ENCODE data around the gene WNT6. TPM values are rescaled to one million over a fixed set of nuclear protein-coding genes. Genes with fewer than 3 reads are reported as not detected.
A peak's percentile ranks its signal among the peaks of the same experiment; 100 is the strongest.

The WNT6 gene
- total RNA-seq, 1 donor from 2014 or later, result not detected

DNA sequence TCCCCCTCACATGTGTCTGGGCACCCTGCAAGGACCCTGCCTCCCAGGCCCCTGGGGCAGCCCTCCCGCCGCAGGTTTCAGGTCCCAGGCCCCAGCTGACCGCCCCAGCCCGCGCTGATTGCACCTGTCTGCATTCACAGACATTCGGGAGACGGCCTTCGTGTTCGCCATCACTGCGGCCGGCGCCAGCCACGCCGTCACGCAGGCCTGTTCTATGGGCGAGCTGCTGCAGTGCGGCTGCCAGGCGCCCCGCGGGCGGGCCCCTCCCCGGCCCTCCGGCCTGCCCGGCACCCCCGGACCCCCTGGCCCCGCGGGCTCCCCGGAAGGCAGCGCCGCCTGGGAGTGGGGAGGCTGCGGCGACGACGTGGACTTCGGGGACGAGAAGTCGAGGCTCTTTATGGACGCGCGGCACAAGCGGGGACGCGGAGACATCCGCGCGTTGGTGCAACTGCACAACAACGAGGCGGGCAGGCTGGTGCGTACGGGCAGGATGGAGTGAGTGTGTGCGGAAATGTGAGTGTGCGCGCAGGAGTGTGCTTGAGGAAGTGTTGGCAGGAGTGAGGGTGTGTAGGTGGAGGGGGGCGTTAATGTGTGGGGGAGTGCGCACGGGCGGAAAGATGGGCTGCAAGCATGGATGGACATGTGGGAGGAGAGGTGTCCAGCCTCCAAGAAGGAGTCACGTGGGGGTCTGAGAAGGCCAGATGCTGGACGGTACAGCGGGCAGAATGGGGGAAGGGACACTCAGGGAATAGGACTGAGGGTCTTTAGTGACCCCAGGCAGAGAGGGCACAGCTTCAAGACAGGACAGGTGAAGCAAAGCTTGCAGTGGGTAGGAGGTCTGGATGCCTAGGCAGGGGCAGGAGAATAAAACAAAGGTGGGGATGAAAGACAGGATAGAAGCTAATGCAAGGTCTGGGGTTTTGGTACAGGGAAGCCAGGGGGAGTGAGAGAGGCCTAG is 12.0 kb downstream of the WNT6 start:
- intact Hi-C loops (cut with micrococcal nuclease), result loop anchor here (5.0 kb wide), 1 partner anchor 111 kb away; no protein-coding TSS in a partner anchor
- Mint-ChIP-seq H3K27me3 (peaks cover 81% of the 10 kb centered on the region), H3K9me3 (no peaks in the 10 kb centered on the region), H3K4me1 (peaks cover 9% of the 10 kb centered on the region), H3K4me3 (peak overlapping the region; percentile 37), H3K27ac (peak overlapping the region; percentile 49), H3K36me3 (ENCODE audit: low read depth) (no peaks in the 10 kb centered on the region)
- DNase-seq, result no peak

- intact Hi-C loops (cut with micrococcal nuclease), result loop anchor here (5.0 kb wide), 1 partner anchor 109 kb away; no protein-coding TSS in a partner anchor
- no peak for DNase-seq
- H3K9me3 Mint-ChIP-seq, result no peaks in the 10 kb centered on the region
- H3K4me3 Mint-ChIP-seq, result no peak overlapping the region
- no peak overlapping the region for H3K27ac Mint-ChIP-seq
- H3K27me3 Mint-ChIP-seq, result peaks cover 78% of the 10 kb centered on the region
- peaks cover 13% of the 10 kb centered on the region for H3K4me1 Mint-ChIP-seq
- no peaks in the 10 kb centered on the region for H3K36me3 Mint-ChIP-seq (ENCODE audit: low read depth)
Observed at GRCh38 chr2:218872645-218873358, 13.2 kb downstream of the WNT6 start.

DNA sequence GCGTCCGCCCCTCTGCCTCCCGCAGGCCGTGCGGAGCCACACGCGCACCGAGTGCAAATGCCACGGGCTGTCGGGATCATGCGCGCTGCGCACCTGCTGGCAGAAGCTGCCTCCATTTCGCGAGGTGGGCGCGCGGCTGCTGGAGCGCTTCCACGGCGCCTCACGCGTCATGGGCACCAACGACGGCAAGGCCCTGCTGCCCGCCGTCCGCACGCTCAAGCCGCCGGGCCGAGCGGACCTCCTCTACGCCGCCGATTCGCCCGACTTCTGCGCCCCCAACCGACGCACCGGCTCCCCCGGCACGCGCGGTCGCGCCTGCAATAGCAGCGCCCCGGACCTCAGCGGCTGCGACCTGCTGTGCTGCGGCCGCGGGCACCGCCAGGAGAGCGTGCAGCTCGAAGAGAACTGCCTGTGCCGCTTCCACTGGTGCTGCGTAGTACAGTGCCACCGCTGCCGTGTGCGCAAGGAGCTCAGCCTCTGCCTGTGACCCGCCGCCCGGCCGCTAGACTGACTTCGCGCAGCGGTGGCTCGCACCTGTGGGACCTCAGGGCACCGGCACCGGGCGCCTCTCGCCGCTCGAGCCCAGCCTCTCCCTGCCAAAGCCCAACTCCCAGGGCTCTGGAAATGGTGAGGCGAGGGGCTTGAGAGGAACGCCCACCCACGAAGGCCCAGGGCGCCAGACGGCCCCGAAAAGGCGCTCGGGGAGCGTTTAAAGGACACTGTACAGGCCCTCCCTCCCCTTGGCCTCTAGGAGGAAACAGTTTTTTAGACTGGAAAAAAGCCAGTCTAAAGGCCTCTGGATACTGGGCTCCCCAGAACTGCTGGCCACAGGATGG is 14.0 kb downstream of the WNT6 start:
- DNase-seq, result no peak
- Mint-ChIP-seq H3K27me3 (peaks cover 76% of the 10 kb centered on the region), H3K4me1 (peaks cover 13% of the 10 kb centered on the region), H3K9me3 (no peaks in the 10 kb centered on the region), H3K27ac (no peak overlapping the region), H3K36me3 (ENCODE audit: low read depth) (no peaks in the 10 kb centered on the region), H3K4me3 (no peak overlapping the region)
- intact Hi-C loops (cut with micrococcal nuclease), result loop anchor here (5.0 kb wide), 1 partner anchor 109 kb away; no protein-coding TSS in a partner anchor

DNA sequence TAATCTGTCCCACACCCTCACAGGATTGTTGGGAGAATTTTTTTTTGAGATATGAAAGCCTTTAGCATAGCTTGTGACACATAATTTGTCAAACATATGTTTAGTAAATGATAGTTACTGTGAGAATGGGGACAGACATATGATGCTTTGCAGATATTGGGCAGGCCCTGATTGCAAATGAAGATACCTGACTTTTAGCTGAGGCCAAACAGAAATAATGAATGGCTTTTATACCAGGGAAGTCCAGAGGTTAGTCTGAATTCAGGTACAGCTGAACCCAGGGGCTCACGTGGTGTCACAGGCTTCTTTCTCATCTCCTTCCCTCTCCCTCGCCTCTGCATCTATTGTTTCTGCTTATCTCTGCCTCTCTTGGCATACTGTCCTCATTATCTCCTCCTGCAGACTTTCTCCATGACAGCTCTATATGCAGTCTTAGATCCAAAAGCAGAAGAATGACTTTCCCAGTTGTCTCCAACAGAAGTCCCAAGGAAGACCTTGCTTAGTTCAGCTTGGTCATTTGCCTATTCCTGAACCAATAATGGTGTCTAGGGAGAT is 16.2 kb downstream of the WNT6 start:
- H3K4me1 Mint-ChIP-seq, result peaks cover 24% of the 10 kb centered on the region
- no peak overlapping the region for H3K27ac Mint-ChIP-seq
- no peaks in the 10 kb centered on the region for H3K36me3 Mint-ChIP-seq (ENCODE audit: low read depth)
- H3K27me3 Mint-ChIP-seq, result peaks cover 69% of the 10 kb centered on the region
- no peak overlapping the region for H3K4me3 Mint-ChIP-seq
- DNase-seq, result no peak
- H3K9me3 Mint-ChIP-seq, result no peaks in the 10 kb centered on the region
- intact Hi-C loops (cut with micrococcal nuclease), result loop anchor here (1.0 to 2.0 kb wide), 2 partner anchors 23 kb away; no protein-coding TSS in a partner anchor

GRCh38 chr2:218876562-218877219 is 17.1 kb downstream of the WNT6 start:
- Mint-ChIP-seq H3K27ac (no peak overlapping the region), H3K36me3 (ENCODE audit: low read depth) (no peaks in the 10 kb centered on the region), H3K27me3 (peaks cover 71% of the 10 kb centered on the region), H3K4me3 (no peak overlapping the region), H3K9me3 (no peaks in the 10 kb centered on the region), H3K4me1 (peaks cover 29% of the 10 kb centered on the region)
- intact Hi-C loops (cut with micrococcal nuclease), result loop anchor here (1.0 to 2.0 kb wide), 2 partner anchors 22 to 24 kb away; no protein-coding TSS in a partner anchor
- DNase-seq, result peak; percentile 92

GRCh38 chr2:218877331-218877730 is 17.7 kb downstream of the WNT6 start:
- no peak overlapping the region for H3K4me3 Mint-ChIP-seq
- no peaks in the 10 kb centered on the region for H3K36me3 Mint-ChIP-seq (ENCODE audit: low read depth)
- intact Hi-C loops (cut with micrococcal nuclease), result loop anchor here (2.0 kb wide), 1 partner anchor 25 kb away; no protein-coding TSS in a partner anchor
- H3K27ac Mint-ChIP-seq, result no peak overlapping the region
- H3K4me1 Mint-ChIP-seq, result peaks cover 27% of the 10 kb centered on the region
- peaks cover 70% of the 10 kb centered on the region for H3K27me3 Mint-ChIP-seq
- H3K9me3 Mint-ChIP-seq, result no peaks in the 10 kb centered on the region
- no peak for DNase-seq

DNA sequence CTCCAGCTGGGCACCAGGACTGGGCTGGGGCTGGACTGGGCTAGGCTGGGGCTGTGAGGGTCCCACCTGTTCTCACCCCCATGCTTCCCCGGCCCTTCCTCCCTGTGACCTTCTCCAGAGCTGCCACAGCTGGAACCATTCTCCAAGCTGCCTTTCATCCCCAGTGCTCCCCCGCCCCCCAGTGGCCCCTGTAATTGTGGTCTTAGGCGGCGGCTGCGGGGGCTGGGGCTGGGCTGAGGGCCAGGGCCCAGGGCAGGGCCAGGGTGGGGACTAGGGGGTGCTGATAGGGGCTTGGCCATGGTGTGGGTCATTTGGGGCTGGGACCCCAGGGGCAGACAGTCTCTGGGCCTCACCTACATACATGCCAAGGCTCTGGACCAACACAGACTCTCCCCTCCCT is 18.3 kb downstream of the WNT6 start:
- intact Hi-C loops (cut with micrococcal nuclease), result loop anchor here (2.0 kb wide), 1 partner anchor 25 kb away; no protein-coding TSS in a partner anchor
- H3K4me1 Mint-ChIP-seq, result peaks cover 31% of the 10 kb centered on the region
- H3K27ac Mint-ChIP-seq, result no peak overlapping the region
- no peak overlapping the region for H3K4me3 Mint-ChIP-seq
- H3K36me3 Mint-ChIP-seq (ENCODE audit: low read depth), result no peaks in the 10 kb centered on the region
- no peak for DNase-seq
- H3K27me3 Mint-ChIP-seq, result peaks cover 70% of the 10 kb centered on the region
- H3K9me3 Mint-ChIP-seq, result no peaks in the 10 kb centered on the region

DNA sequence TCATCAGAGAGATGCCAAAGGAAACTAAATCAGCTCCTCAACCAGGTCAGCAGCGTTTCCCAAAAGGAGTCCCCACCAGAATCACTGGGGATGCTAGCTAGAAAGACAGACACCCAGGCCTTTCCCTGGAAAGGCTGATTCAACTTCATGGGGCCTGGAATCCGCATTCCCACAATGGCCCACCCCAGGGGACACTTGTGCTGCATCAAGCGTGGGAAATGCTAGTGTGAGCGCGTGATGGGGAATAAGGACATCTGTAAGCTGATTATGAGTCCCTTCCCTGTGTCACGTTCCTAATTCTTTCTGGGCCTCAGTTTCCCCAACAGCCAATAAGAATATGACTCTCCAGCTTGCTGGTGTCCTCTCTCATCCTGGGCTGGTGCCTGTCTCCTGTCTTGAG is 18.9 kb downstream of the WNT6 start:
- H3K4me1 Mint-ChIP-seq, result peaks cover 32% of the 10 kb centered on the region
- no peaks in the 10 kb centered on the region for H3K9me3 Mint-ChIP-seq
- no peaks in the 10 kb centered on the region for H3K36me3 Mint-ChIP-seq (ENCODE audit: low read depth)
- DNase-seq, result no peak
- peaks cover 69% of the 10 kb centered on the region for H3K27me3 Mint-ChIP-seq
- H3K4me3 Mint-ChIP-seq, result no peak overlapping the region
- no peak overlapping the region for H3K27ac Mint-ChIP-seq
- intact Hi-C loops (cut with micrococcal nuclease), result no loop called here

DNA sequence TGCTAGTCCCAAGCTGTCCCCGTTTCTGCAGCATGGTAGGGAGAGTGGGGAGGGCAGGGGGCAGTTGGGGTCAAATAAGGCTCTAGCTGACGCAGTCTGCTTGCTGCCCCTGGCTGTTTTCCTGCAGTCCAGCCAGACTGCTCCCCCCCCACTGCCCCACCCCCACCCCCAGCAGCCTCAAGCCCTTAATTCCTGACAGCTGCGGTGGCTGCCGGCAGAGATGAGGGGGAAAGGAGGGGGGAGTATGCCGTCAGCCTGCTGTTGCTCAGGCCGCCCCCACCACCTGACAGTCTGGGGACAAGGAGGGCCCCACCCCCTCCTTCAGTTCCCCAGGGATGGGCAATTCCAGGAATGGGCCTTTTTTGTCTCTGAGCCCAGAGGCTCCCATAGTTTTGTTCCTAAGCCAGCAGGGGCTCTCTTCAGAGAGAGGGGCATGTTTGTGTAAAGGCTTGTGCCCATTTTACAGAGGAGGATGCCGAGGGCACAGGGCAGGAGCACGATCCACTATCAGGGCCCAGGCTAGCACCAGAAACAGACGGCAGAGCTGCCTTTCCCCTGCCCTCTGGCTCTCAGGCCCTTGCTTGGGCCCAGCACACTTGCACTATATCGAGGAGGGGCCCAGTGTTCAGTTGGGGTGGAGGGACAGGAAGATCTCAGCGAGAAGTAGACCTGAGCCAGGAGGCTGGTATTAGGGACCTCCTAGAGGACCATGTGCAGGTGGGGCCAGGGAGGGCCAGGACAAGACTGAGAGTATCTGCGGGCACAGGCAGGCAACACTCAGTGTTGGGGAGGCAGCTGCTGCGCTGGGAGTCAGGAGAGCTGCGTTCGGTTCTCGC is 19.5 kb downstream of the WNT6 start:
- intact Hi-C loops (cut with micrococcal nuclease), result no loop called here
- Mint-ChIP-seq H3K9me3 (no peaks in the 10 kb centered on the region), H3K36me3 (ENCODE audit: low read depth) (no peaks in the 10 kb centered on the region), H3K27ac (no peak overlapping the region), H3K27me3 (peaks cover 71% of the 10 kb centered on the region), H3K4me3 (peak overlapping the region; percentile 83), H3K4me1 (peaks cover 32% of the 10 kb centered on the region)
- no peak for DNase-seq

DNA sequence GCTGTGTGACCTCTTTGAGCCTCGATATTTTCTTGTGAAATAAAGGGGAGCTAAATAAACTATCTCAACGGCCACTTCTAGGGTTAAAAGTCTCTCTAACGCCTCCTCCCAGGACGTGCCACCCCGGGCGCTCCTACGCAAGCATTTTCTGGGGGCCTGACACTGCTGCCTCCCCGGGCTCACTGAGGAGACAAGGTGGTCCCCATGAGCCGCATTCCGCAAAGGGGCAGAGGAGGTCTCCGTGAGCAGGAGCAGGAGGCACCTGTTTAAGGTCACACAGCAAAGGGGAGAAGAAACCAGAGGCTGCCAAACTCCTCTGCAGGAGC is 20.1 kb downstream of the WNT6 start:
- peaks cover 71% of the 10 kb centered on the region for H3K27me3 Mint-ChIP-seq
- no peaks in the 10 kb centered on the region for H3K36me3 Mint-ChIP-seq (ENCODE audit: low read depth)
- H3K27ac Mint-ChIP-seq, result no peak overlapping the region
- peaks cover 36% of the 10 kb centered on the region for H3K4me1 Mint-ChIP-seq
- peak overlapping the region; percentile 83 for H3K4me3 Mint-ChIP-seq
- DNase-seq, result no peak
- H3K9me3 Mint-ChIP-seq, result no peaks in the 10 kb centered on the region
- intact Hi-C loops (cut with micrococcal nuclease), result no loop called here

DNA sequence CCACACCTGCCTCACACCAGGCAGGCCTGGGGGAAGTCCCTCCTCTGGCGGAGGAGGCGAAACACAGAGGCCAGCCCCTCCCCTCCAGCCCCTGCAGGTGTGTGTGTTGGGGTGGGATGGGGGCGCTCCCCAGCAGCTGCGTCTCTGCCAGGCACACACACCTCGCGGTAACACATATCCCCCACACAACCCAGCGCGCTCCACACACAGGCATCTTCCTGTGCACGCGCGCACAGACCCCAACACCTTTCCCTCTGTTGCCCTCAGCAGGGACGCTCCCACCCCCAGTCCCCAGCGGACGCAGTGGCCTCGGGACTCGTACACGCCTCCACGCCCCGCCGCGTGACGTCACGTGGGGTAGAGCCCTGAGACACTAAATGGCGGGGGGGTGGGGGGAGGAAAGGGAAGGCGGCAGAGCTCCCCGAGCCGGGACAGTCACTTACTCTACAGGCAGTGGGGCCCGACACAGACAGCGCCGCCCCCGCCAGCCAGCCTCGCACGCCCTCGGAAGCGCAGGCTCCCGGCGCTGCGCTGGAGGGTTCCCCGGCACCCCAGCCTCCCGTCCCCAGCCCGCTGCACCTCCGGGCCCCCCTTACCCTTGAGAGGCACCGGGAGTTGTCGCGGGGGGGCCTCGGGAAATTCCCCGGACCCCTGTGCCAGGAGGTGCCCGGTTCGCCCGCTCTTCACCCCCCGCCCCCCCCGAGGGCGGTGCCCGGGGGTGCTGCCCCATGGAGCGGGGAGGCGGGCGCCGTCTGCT is 20.7 kb downstream of the WNT6 start, which contains the start of gene WNT10A:
WNT10A (plus strand) TSS at position 751 of the 757 bp plus-strand sequence. CDS start 144 bp downstream, outside the sequence.
- Mint-ChIP-seq H3K27ac (peak within 1 kb of the TSS; percentile 40), H3K4me1 (peaks cover 36% of the 10 kb centered on the region), H3K4me3 (peak within 1 kb of the TSS; percentile 83), H3K36me3 (ENCODE audit: low read depth) (no peaks in the 10 kb centered on the region), H3K9me3 (no peaks in the 10 kb centered on the region), H3K27me3 (peaks cover 73% of the 10 kb centered on the region)
- peak; percentile 83 for DNase-seq
- intact Hi-C loops (cut with micrococcal nuclease), result no loop called here
